DND-41 (cell line): ENCODE data around the gene SLC39A11.

Experiments used
- ATAC-seq: fragments of 200-7000 bp; cut with Tn5 transposase; 3 replicates; pipeline ENCODE4 v1.9.1; 2021; ENCODE audit warnings: low read depth; ENCODE audit not compliant: insufficient read depth
- DNase-seq: peaks from one replicate; pipeline ENCODE4 v3.0.0-alpha.2; 2020
- H2AFZ ChIP-seq: 2 replicates; pipeline ENCODE4 v1.6.0; 2012; ENCODE audit warnings: low read depth, low read length
- H3K27ac ChIP-seq: 2 replicates; pipeline ENCODE4 v1.5.1; 2012; ENCODE audit warnings: low read length, inconsistent platforms
- H3K27me3 ChIP-seq: fragments of 200-600 bp; sonication (generic); 2 replicates; pipeline ENCODE4 v1.6.0; 2012; ENCODE audit warnings: low read length, mild to moderate bottlenecking, inconsistent platforms; ENCODE audit not compliant: insufficient read depth, poor library complexity
- H3K36me3 ChIP-seq: 2 replicates; pipeline ENCODE4 v1.5.1; 2012; ENCODE audit warnings: low read length, inconsistent platforms; ENCODE audit not compliant: insufficient read depth
- H3K4me1 ChIP-seq: 2 replicates; pipeline ENCODE4 v1.5.1; 2012; ENCODE audit warnings: mild to moderate bottlenecking, low read length; ENCODE audit not compliant: insufficient read depth
- H3K4me2 ChIP-seq: 2 replicates; pipeline ENCODE4 v1.6.0; 2012; ENCODE audit warnings: mild to moderate bottlenecking, moderate library complexity, low read length, inconsistent platforms; ENCODE audit not compliant: insufficient read depth
- H3K4me3 ChIP-seq, 2 experiments: fragments of 200-600 bp in 1 of 2; shearing (Covaris generic) in 1 of 2; 2 replicates each; pipeline ENCODE4 v1.5.1; 2012 to 2016; ENCODE audit warnings: inconsistent platforms in 2 of 2, low read length in 2 of 2, mild to moderate bottlenecking in 2 of 2, low read depth in 1 of 2, moderate library complexity in 1 of 2
- H3K79me2 ChIP-seq: 2 replicates; pipeline ENCODE4 v1.6.0; 2012; ENCODE audit warnings: low read length, inconsistent platforms; ENCODE audit not compliant: insufficient read depth
- H3K9ac ChIP-seq: 2 replicates; pipeline ENCODE4 v1.6.0; 2012; ENCODE audit warnings: low read depth, mild to moderate bottlenecking, inconsistent platforms, low read length, moderate library complexity
- H3K9me3 ChIP-seq: 2 replicates; pipeline ENCODE4 v1.5.1; 2012; ENCODE audit warnings: low read length, moderate library complexity, mild to moderate bottlenecking, inconsistent platforms; ENCODE audit not compliant: insufficient read depth, severe bottlenecking
- H4K20me1 ChIP-seq: 2 replicates; pipeline ENCODE4 v1.6.0; 2012; ENCODE audit warnings: low read length; ENCODE audit not compliant: insufficient read depth
- EZH2 ChIP-seq: IDR thresholded peaks from 3 replicates; pipeline ENCODE4 v1.6.1; 2012; ENCODE audit warnings: borderline replicate concordance, low read depth, mild to moderate bottlenecking, moderate library complexity, low read length, inconsistent platforms; ENCODE audit not compliant: severe bottlenecking
- TF ChIP-seq, protein P1 (sequence below): IDR thresholded peaks from 2 replicates; pipeline ENCODE4 v1.5.1; 2012; ENCODE audit warnings: borderline replicate concordance, low read length, moderate library complexity, mild to moderate bottlenecking; ENCODE audit not compliant: poor library complexity, severe bottlenecking; ENCODE audit errors: extremely low read depth

Gene SLC39A11

DNA sequence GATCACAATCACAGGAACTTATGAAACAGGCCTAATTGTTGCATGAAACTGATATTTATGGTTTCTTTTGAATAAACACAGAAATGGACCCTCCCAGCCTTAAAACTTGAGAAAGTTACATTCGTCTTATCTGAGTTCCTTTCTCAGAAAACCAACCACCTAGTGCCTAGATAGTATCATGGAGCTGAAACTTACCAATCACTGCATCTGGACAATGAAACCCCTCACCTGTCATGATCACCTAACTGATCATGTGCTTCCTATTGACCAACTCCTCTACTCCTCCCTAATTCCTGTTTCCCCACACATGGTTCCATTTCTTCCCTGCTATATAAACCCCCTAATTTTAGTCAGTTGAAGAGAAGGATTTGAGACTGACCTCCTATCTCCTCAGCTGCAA, 216.1 kb downstream of the SLC39A11 start:
- Histone ChIP-seq H3K4me2 (no peak overlapping the region), H3K27me3 (no peaks in the 10 kb centered on the region), H3K9ac (no peak overlapping the region), H3K4me3 (no peak overlapping the region), H2AFZ (no peak overlapping the region), H3K36me3 (0 out of 2 replicates have a peak, but pooled peaks cover 4% of the 10 kb centered on the region), H3K9me3 (peaks cover 31% of the 10 kb centered on the region), H3K4me1 (no peaks in the 10 kb centered on the region), H3K27ac (no peak overlapping the region), H4K20me1 (no peaks in the 10 kb centered on the region), H3K79me2 (no peaks in the 10 kb centered on the region)
- DNase-seq: no peak
- no peak for ATAC-seq
- TF ChIP-seq, protein P1, sequence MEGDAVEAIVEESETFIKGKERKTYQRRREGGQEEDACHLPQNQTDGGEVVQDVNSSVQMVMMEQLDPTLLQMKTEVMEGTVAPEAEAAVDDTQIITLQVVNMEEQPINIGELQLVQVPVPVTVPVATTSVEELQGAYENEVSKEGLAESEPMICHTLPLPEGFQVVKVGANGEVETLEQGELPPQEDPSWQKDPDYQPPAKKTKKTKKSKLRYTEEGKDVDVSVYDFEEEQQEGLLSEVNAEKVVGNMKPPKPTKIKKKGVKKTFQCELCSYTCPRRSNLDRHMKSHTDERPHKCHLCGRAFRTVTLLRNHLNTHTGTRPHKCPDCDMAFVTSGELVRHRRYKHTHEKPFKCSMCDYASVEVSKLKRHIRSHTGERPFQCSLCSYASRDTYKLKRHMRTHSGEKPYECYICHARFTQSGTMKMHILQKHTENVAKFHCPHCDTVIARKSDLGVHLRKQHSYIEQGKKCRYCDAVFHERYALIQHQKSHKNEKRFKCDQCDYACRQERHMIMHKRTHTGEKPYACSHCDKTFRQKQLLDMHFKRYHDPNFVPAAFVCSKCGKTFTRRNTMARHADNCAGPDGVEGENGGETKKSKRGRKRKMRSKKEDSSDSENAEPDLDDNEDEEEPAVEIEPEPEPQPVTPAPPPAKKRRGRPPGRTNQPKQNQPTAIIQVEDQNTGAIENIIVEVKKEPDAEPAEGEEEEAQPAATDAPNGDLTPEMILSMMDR: no peak
- no peak for TF ChIP-seq EZH2

DNA sequence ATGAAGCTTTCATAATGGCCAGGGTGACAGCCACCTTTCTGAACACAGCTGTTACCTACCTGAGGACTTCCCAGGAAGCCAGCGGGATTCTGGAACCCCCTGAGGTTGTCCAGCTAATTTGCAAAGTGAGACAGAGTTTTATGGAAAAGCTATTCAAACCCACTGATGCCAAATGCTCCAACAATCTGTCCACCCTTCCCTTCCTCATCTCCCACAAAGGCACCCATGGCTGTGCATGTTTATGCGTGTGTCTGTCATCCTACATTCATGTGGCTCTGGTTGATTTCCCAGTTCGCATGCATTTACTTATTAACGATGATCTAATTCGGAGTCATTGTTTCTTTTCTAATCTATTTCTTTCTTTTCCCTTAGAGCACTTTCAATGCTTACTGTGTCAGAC, 217.1 kb downstream of the SLC39A11 start:
- no peak for DNase-seq
- H3K4me3 ChIP-seq: no peak overlapping the region

DNA sequence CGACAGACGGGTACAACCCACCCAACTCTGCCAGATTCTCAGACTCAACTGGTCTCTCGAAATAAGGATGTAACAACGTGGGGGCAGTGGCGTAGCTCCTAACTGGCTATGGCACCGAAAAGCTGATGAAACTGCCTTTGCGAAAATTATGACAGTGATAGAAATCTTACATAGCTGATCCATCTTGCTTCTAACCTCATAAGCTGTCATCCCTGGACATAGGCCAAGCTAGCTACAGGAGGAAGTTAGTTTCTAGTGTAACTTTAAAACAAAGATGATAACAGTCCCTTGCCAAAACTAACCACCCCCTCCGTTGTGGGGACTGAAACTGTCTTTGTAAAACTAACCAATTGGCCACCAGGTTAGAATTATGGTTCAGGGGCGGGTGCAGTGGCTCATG, 220.1 kb downstream of the SLC39A11 start:
- DNase-seq: no peak
- H3K27ac ChIP-seq: no peak overlapping the region
- H3K36me3 ChIP-seq: no peaks in the 10 kb centered on the region
- H2AFZ ChIP-seq: no peak overlapping the region
- TF ChIP-seq, protein P1: no peak
- TF ChIP-seq EZH2: no peak
- no peaks in the 10 kb centered on the region for H3K27me3 ChIP-seq
- H3K4me3 ChIP-seq: no peak overlapping the region
- no peaks in the 10 kb centered on the region for H3K79me2 ChIP-seq
- H3K4me1 ChIP-seq: no peaks in the 10 kb centered on the region
- no peak for ATAC-seq
- no peak overlapping the region for H3K4me2 ChIP-seq
- H4K20me1 ChIP-seq: no peaks in the 10 kb centered on the region
- peaks cover 16% of the 10 kb centered on the region for H3K9me3 ChIP-seq
- H3K9ac ChIP-seq: no peak overlapping the region

More for the DNA sequence above, 217.1 kb downstream of the SLC39A11 start:
- Histone ChIP-seq H2AFZ (no peak overlapping the region), H3K27ac (no peak overlapping the region), H4K20me1 (no peaks in the 10 kb centered on the region), H3K9me3 (peaks cover 30% of the 10 kb centered on the region), H3K27me3 (no peaks in the 10 kb centered on the region), H3K9ac (no peak overlapping the region), H3K4me2 (no peak overlapping the region), H3K79me2 (no peaks in the 10 kb centered on the region), H3K4me1 (no peaks in the 10 kb centered on the region), H3K36me3 (0 out of 2 replicates have a peak, but pooled peaks cover 4% of the 10 kb centered on the region)
- no peak for ATAC-seq
- TF ChIP-seq EZH2: no peak
- TF ChIP-seq, protein P1: no peak
